ENCODE measurements around the gene RFNG. TPM values are rescaled to one million over a fixed set of nuclear protein-coding genes. Genes with fewer than 3 reads are reported as not detected.

Gene RFNG
- total and polyA plus RNA-seq, 2 of the 13 experiments (the other 11 are each of a cell fraction or from before 2014, with no cell fraction given) = 61.4 to 64.0 TPM

DNA sequence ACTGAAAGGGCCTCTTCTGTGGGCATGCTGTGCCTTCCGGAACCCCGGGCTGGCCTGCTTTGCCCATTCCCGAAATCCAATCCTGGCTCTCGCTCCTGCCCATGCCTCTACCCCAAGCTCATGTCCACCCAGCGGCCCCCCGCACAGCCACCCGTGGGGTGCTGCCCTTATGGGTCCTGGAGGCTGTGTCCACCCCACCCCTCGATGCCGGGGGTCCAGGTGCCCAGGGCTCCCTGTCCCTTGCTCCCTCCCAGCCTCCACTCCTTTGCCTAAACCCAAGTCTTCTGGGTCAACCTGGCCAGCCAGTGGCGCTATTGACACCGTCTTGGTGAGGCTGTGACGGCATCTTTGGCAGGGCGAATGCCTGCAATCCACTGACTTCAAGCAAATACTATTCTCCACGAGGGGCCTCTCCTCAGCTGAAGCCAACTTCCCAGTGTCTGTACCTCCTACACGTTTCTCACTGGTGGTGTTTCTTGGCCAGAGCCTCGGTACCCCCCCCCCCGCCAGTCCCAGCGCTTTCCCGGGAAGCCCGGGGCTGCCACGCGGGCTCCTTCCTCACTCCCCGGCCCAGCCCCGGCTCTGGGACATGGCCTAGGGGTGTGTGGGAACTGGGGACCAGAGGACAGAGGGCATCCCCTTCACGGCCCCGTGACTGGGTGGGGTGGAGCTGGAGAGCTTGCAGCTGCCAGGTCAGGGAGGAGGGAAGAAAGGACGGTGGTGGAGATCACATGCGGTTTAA is 26.2 kb upstream of the RFNG start (continued):
- TF ChIP-seq MLLT10 (CRISPR knock-in tag; IDR thresholded peaks at IDR 0.05) = no peak
- TF ChIP-seq, protein P1, sequence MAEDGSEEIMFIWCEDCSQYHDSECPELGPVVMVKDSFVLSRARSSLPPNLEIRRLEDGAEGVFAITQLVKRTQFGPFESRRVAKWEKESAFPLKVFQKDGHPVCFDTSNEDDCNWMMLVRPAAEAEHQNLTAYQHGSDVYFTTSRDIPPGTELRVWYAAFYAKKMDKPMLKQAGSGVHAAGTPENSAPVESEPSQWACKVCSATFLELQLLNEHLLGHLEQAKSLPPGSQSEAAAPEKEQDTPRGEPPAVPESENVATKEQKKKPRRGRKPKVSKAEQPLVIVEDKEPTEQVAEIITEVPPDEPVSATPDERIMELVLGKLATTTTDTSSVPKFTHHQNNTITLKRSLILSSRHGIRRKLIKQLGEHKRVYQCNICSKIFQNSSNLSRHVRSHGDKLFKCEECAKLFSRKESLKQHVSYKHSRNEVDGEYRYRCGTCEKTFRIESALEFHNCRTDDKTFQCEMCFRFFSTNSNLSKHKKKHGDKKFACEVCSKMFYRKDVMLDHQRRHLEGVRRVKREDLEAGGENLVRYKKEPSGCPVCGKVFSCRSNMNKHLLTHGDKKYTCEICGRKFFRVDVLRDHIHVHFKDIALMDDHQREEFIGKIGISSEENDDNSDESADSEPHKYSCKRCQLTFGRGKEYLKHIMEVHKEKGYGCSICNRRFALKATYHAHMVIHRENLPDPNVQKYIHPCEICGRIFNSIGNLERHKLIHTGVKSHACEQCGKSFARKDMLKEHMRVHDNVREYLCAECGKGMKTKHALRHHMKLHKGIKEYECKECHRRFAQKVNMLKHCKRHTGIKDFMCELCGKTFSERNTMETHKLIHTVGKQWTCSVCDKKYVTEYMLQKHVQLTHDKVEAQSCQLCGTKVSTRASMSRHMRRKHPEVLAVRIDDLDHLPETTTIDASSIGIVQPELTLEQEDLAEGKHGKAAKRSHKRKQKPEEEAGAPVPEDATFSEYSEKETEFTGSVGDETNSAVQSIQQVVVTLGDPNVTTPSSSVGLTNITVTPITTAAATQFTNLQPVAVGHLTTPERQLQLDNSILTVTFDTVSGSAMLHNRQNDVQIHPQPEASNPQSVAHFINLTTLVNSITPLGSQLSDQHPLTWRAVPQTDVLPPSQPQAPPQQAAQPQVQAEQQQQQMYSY (CRISPR knock-in tag; IDR thresholded peaks at IDR 0.05) = peak; percentile 75
- no peak for TF ChIP-seq SYNCRIP (IDR thresholded peaks at IDR 0.05; ENCODE audit: insufficient read depth, low read depth, low read length)
- no peak for TF ChIP-seq KAT8 (CRISPR knock-in tag; IDR thresholded peaks at IDR 0.05)
- TF ChIP-seq, protein P2, sequence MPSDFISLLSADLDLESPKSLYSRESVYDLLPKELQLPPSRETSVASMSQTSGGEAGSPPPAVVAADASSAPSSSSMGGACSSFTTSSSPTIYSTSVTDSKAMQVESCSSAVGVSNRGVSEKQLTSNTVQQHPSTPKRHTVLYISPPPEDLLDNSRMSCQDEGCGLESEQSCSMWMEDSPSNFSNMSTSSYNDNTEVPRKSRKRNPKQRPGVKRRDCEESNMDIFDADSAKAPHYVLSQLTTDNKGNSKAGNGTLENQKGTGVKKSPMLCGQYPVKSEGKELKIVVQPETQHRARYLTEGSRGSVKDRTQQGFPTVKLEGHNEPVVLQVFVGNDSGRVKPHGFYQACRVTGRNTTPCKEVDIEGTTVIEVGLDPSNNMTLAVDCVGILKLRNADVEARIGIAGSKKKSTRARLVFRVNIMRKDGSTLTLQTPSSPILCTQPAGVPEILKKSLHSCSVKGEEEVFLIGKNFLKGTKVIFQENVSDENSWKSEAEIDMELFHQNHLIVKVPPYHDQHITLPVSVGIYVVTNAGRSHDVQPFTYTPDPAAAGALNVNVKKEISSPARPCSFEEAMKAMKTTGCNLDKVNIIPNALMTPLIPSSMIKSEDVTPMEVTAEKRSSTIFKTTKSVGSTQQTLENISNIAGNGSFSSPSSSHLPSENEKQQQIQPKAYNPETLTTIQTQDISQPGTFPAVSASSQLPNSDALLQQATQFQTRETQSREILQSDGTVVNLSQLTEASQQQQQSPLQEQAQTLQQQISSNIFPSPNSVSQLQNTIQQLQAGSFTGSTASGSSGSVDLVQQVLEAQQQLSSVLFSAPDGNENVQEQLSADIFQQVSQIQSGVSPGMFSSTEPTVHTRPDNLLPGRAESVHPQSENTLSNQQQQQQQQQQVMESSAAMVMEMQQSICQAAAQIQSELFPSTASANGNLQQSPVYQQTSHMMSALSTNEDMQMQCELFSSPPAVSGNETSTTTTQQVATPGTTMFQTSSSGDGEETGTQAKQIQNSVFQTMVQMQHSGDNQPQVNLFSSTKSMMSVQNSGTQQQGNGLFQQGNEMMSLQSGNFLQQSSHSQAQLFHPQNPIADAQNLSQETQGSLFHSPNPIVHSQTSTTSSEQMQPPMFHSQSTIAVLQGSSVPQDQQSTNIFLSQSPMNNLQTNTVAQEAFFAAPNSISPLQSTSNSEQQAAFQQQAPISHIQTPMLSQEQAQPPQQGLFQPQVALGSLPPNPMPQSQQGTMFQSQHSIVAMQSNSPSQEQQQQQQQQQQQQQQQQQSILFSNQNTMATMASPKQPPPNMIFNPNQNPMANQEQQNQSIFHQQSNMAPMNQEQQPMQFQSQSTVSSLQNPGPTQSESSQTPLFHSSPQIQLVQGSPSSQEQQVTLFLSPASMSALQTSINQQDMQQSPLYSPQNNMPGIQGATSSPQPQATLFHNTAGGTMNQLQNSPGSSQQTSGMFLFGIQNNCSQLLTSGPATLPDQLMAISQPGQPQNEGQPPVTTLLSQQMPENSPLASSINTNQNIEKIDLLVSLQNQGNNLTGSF (CRISPR knock-in tag; IDR thresholded peaks at IDR 0.05) = no peak
- TF ChIP-seq ZNF709 (CRISPR knock-in tag; IDR thresholded peaks at IDR 0.05) = no peak
- TF ChIP-seq, protein P3, sequence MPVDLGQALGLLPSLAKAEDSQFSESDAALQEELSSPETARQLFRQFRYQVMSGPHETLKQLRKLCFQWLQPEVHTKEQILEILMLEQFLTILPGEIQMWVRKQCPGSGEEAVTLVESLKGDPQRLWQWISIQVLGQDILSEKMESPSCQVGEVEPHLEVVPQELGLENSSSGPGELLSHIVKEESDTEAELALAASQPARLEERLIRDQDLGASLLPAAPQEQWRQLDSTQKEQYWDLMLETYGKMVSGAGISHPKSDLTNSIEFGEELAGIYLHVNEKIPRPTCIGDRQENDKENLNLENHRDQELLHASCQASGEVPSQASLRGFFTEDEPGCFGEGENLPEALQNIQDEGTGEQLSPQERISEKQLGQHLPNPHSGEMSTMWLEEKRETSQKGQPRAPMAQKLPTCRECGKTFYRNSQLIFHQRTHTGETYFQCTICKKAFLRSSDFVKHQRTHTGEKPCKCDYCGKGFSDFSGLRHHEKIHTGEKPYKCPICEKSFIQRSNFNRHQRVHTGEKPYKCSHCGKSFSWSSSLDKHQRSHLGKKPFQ (CRISPR knock-in tag; IDR thresholded peaks at IDR 0.05; ENCODE audit: insufficient replicate concordance) = no peak
- no peak for TF ChIP-seq KAT2B (IDR thresholded peaks at IDR 0.05; ENCODE audit: borderline replicate concordance, low read depth, low read length)
- no peak for TF ChIP-seq FOXA1 (IDR thresholded peaks at IDR 0.05)
- no peak for TF ChIP-seq FOXA1 (CRISPR knock-in tag; IDR thresholded peaks at IDR 0.05)
- 0 out of 2 replicates have a peak, but pooled peaks have one; percentile 9 for TF ChIP-seq ZNF724P (CRISPR knock-in tag; IDR thresholded peaks at IDR 0.05; ENCODE audit: borderline replicate concordance)
- no peak for TF ChIP-seq FOXP1 (IDR thresholded peaks at IDR 0.05)
- no peak for TF ChIP-seq FOXP1 (CRISPR knock-in tag; IDR thresholded peaks at IDR 0.05)
- no peak for TF ChIP-seq ZNF713 (CRISPR knock-in tag; IDR thresholded peaks at IDR 0.05)
- TF ChIP-seq, protein P4, sequence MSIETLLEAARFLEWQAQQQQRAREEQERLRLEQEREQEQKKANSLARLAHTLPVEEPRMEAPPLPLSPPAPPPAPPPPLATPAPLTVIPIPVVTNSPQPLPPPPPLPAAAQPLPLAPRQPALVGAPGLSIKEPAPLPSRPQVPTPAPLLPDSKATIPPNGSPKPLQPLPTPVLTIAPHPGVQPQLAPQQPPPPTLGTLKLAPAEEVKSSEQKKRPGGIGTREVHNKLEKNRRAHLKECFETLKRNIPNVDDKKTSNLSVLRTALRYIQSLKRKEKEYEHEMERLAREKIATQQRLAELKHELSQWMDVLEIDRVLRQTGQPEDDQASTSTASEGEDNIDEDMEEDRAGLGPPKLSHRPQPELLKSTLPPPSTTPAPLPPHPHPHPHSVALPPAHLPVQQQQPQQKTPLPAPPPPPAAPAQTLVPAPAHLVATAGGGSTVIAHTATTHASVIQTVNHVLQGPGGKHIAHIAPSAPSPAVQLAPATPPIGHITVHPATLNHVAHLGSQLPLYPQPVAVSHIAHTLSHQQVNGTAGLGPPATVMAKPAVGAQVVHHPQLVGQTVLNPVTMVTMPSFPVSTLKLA (IDR thresholded peaks at IDR 0.05) = no peak
- 0 out of 2 replicates have a peak, but pooled peaks have one; percentile 30 for TF ChIP-seq ZFP36L1 (CRISPR knock-in tag; IDR thresholded peaks at IDR 0.05)
- TF ChIP-seq ZC3H4 (CRISPR knock-in tag; IDR thresholded peaks at IDR 0.05; ENCODE audit: borderline replicate concordance) = 0 out of 2 replicates have a peak, but pooled peaks have one; percentile 7
- TF ChIP-seq KLF9 (CRISPR knock-in tag; IDR thresholded peaks at IDR 0.05; ENCODE audit: low read depth) = no peak
- TF ChIP-seq ZNF256 (CRISPR knock-in tag; conservative IDR thresholded peaks at IDR 0.05) = no peak
